ENCODE data around the gene ARHGEF10L. TPM values are rescaled to one million over a fixed set of nuclear protein-coding genes. Genes with fewer than 3 reads are reported as not detected.

ARHGEF10L gene
- total RNA-seq, 2 donors from 2014 or later, result not detected

- H3K27ac Mint-ChIP-seq, result no peak overlapping the region
- DNase-seq (ENCODE audit: low spot score) (no peak), ATAC-seq (peak in 1 of 2 donors; percentile 2)
- H3K4me1 Mint-ChIP-seq (ENCODE audit: low read depth in 2 of 2), result no peaks in the 10 kb centered on the region
- H3K27me3 Mint-ChIP-seq, result no peaks in the 10 kb centered on the region
- H3K9me3 Mint-ChIP-seq, result no peaks in the 10 kb centered on the region
- no peak overlapping the region for H3K4me3 Mint-ChIP-seq
- no peaks in the 10 kb centered on the region for H3K36me3 Mint-ChIP-seq
Measured at GRCh38 chr1:17564458-17565393, 25.2 kb downstream of the ARHGEF10L start.

- Mint-ChIP-seq H3K36me3 (no peaks in the 10 kb centered on the region), H3K4me3 (no peak overlapping the region), H3K4me1 (ENCODE audit: low read depth in 2 of 2) (no peaks in the 10 kb centered on the region), H3K27me3 (peaks cover 9% of the 10 kb centered on the region in 2 donors), H3K9me3 (no peaks in the 10 kb centered on the region), H3K27ac (no peak overlapping the region)
- DNase-seq (ENCODE audit: low spot score), result no peak
- ATAC-seq, result no peak
Measured at GRCh38 chr1:17565461-17566252, 26.2 kb downstream of the ARHGEF10L start.

- Mint-ChIP-seq H3K36me3 (no peaks in the 10 kb centered on the region), H3K27ac (no peak overlapping the region), H3K4me1 (ENCODE audit: low read depth in 2 of 2) (no peaks in the 10 kb centered on the region), H3K4me3 (no peak overlapping the region), H3K9me3 (no peaks in the 10 kb centered on the region), H3K27me3 (peaks cover 12 to 14% of the 10 kb centered on the region in 2 donors)
- DNase-seq (ENCODE audit: low spot score) (no peak), ATAC-seq (no peak)
Measured at GRCh38 chr1:17566417-17566816, 26.9 kb downstream of the ARHGEF10L start.

GRCh38 chr1:17566892-17567291 is 27.4 kb downstream of the ARHGEF10L start:
- H3K4me3 Mint-ChIP-seq, result no peak overlapping the region
- no peaks in the 10 kb centered on the region for H3K9me3 Mint-ChIP-seq
- H3K27ac Mint-ChIP-seq, result no peak overlapping the region
- H3K27me3 Mint-ChIP-seq, result peaks cover 12 to 14% of the 10 kb centered on the region in 2 donors
- DNase-seq (ENCODE audit: low spot score) (no peak), ATAC-seq (no peak)
- H3K4me1 Mint-ChIP-seq (ENCODE audit: low read depth in 2 of 2), result no peaks in the 10 kb centered on the region
- H3K36me3 Mint-ChIP-seq, result no peaks in the 10 kb centered on the region

- Mint-ChIP-seq H3K27me3 (peaks cover 12 to 14% of the 10 kb centered on the region in 2 donors), H3K27ac (no peak overlapping the region), H3K4me1 (ENCODE audit: low read depth in 2 of 2) (no peaks in the 10 kb centered on the region)
Measured at GRCh38 chr1:17567582-17567981, 28.1 kb downstream of the ARHGEF10L start.

GRCh38 chr1:17568014-17568900 is 28.8 kb downstream of the ARHGEF10L start:
- ATAC-seq (no peak), DNase-seq (ENCODE audit: low spot score) (no peak)
- no peak overlapping the region for H3K4me3 Mint-ChIP-seq
- no peaks in the 10 kb centered on the region for H3K9me3 Mint-ChIP-seq
- H3K4me1 Mint-ChIP-seq (ENCODE audit: low read depth in 2 of 2), result no peaks in the 10 kb centered on the region
- H3K27ac Mint-ChIP-seq, result no peak overlapping the region
- no peaks in the 10 kb centered on the region for H3K36me3 Mint-ChIP-seq
- peaks cover 12 to 14% of the 10 kb centered on the region in 2 donors for H3K27me3 Mint-ChIP-seq

More at GRCh38 chr1:17567582-17567981, 28.1 kb downstream of the ARHGEF10L start:
- no peaks in the 10 kb centered on the region for H3K9me3 Mint-ChIP-seq
- no peak for DNase-seq (ENCODE audit: low spot score)
- H3K4me3 Mint-ChIP-seq, result no peak overlapping the region
- no peak for ATAC-seq
- H3K36me3 Mint-ChIP-seq, result no peaks in the 10 kb centered on the region

- Mint-ChIP-seq H3K9me3 (no peaks in the 10 kb centered on the region), H3K4me1 (ENCODE audit: low read depth in 2 of 2) (no peaks in the 10 kb centered on the region), H3K27ac (no peak overlapping the region), H3K4me3 (no peak overlapping the region), H3K36me3 (no peaks in the 10 kb centered on the region), H3K27me3 (peaks cover 12 to 14% of the 10 kb centered on the region in 2 donors)
- no peak for DNase-seq (ENCODE audit: low spot score)
- ATAC-seq, result no peak
Measured at GRCh38 chr1:17569200-17570139, 30.0 kb downstream of the ARHGEF10L start.

GRCh38 chr1:17570228-17570627 is 30.7 kb downstream of the ARHGEF10L start:
- Mint-ChIP-seq H3K9me3 (no peaks in the 10 kb centered on the region), H3K4me3 (no peak overlapping the region)

GRCh38 chr1:17572264-17572985 is 32.9 kb downstream of the ARHGEF10L start:
- Mint-ChIP-seq H3K36me3 (no peaks in the 10 kb centered on the region), H3K27me3 (peaks cover 12 to 14% of the 10 kb centered on the region in 2 donors), H3K9me3 (no peaks in the 10 kb centered on the region), H3K4me3 (no peak overlapping the region), H3K4me1 (ENCODE audit: low read depth in 2 of 2) (no peaks in the 10 kb centered on the region), H3K27ac (no peak overlapping the region)
- ATAC-seq, result no peak
- no peak for DNase-seq (ENCODE audit: low spot score)

More at GRCh38 chr1:17570228-17570627, 30.7 kb downstream of the ARHGEF10L start:
- Mint-ChIP-seq H3K36me3 (no peaks in the 10 kb centered on the region), H3K4me1 (ENCODE audit: low read depth in 2 of 2) (no peaks in the 10 kb centered on the region), H3K27me3 (peaks cover 12 to 14% of the 10 kb centered on the region in 2 donors), H3K27ac (no peak overlapping the region)
- ATAC-seq (no peak), DNase-seq (ENCODE audit: low spot score) (no peak)

- DNase-seq (ENCODE audit: low spot score), result no peak
- Mint-ChIP-seq H3K4me3 (no peak overlapping the region), H3K9me3 (no peaks in the 10 kb centered on the region), H3K36me3 (no peaks in the 10 kb centered on the region), H3K27ac (no peak overlapping the region), H3K4me1 (ENCODE audit: low read depth in 2 of 2) (no peaks in the 10 kb centered on the region), H3K27me3 (peaks cover 12 to 14% of the 10 kb centered on the region in 2 donors)
- no peak for ATAC-seq
Measured at GRCh38 chr1:17573518-17574041, 34.1 kb downstream of the ARHGEF10L start.

GRCh38 chr1:17574516-17574915 is 35.0 kb downstream of the ARHGEF10L start:
- ATAC-seq (no peak), DNase-seq (ENCODE audit: low spot score) (no peak)
- Mint-ChIP-seq H3K36me3 (no peaks in the 10 kb centered on the region), H3K27ac (no peak overlapping the region), H3K9me3 (no peaks in the 10 kb centered on the region), H3K4me3 (no peak overlapping the region), H3K4me1 (ENCODE audit: low read depth in 2 of 2) (no peaks in the 10 kb centered on the region), H3K27me3 (peaks cover 12 to 16% of the 10 kb centered on the region in 2 donors)
